ENCODE measurements around the gene FAM118A. TPM values are rescaled to one million over a fixed set of nuclear protein-coding genes. Genes with fewer than 3 reads are reported as not detected.

The FAM118A gene
- total and polyA plus RNA-seq, 2 of the 8 experiments (the other 6 are each of a cell fraction or from before 2014, with no cell fraction given) = 8.5 to 18.6 TPM

DNA sequence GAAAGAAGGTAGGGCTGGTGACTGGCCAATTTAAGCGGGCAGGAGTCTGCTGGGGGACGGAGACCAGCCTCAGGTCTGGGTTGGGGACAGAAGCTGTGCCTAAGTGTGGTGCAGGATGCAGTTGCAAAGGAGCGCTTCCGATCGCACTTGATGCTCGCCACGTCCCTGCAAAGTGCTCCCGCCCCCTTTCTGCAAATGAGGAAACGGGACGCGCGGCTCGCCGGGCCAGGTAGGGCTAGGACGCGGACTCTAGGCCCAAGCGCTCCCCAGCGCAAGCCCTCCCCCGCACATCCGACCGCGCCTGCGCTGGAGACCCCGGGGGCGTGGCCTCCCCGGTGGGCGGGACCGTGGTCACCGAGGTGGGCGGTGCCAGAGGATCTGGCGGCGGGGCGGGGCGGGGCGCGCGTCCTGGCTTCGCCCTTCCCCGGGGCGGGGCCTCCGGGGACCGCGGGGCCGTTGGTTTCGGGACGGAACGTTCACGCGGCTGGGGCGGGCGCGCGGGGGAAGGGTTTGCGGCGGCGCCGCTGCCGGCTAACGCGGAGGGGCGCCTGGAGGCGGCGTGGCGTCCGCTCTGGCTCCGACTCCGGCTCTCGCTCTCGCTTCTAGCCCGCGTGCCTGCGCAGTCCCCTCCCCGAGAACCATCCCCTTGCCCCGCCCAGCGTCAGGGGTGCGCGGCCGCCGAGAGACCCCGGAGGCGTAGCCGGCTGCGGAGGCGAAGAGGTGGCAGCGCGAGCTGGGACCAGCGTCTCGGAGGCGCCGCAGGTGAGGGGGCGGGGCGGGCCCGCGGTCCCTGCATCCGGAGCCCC lies at the start of gene FAM118A (continued):
- TF ChIP-seq SIX5 (IDR thresholded peaks at IDR 0.05; ENCODE audit: low read depth, low read length) (no peak), TBP (IDR thresholded peaks at IDR 0.05; ENCODE audit: low read depth, low read length) (peak; percentile 64; the same call in 1 of the 2 replicates), SP4 (IDR thresholded peaks at IDR 0.05; ENCODE audit: low read length) (peak; percentile 60; the same call in 1 of the 2 replicates), TAF7 (optimal IDR thresholded peaks at IDR 0.05; ENCODE audit: borderline replicate concordance, low read depth, low read length) (peak; percentile 24), EGR1 (IDR thresholded peaks at IDR 0.05; ENCODE audit: borderline replicate concordance, low read depth, low read length) (peak; percentile 96), CBX8 (IDR thresholded peaks at IDR 0.05; ENCODE audit: borderline replicate concordance, low read depth, low read length) (no peak), RBBP5 (IDR thresholded peaks at IDR 0.05; ENCODE audit: borderline replicate concordance, low read depth, low read length) (peak; percentile 74; the same call in 1 of the 2 replicates), POLR2A (IDR thresholded peaks at IDR 0.05; ENCODE audit: control extremely low read depth in 1 of 2, low read depth in 2 of 2, low read length in 2 of 2) (peak; percentile 72 to 81), RAD21 (IDR thresholded peaks at IDR 0.05 in 1 of 2, conservative IDR thresholded peaks at IDR 0.05 in 1 of 2; ENCODE audit: low read depth in 2 of 2, low read length in 2 of 2) (peak in 1 of 2 experiments; percentile 0; a peak in 1 of 4 replicates), CBX5 (IDR thresholded peaks at IDR 0.05; ENCODE audit: low read depth, low read length) (no peak)
- TF ChIP-seq, protein P1, sequence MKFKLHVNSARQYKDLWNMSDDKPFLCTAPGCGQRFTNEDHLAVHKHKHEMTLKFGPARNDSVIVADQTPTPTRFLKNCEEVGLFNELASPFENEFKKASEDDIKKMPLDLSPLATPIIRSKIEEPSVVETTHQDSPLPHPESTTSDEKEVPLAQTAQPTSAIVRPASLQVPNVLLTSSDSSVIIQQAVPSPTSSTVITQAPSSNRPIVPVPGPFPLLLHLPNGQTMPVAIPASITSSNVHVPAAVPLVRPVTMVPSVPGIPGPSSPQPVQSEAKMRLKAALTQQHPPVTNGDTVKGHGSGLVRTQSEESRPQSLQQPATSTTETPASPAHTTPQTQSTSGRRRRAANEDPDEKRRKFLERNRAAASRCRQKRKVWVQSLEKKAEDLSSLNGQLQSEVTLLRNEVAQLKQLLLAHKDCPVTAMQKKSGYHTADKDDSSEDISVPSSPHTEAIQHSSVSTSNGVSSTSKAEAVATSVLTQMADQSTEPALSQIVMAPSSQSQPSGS (IDR thresholded peaks at IDR 0.05; ENCODE audit: low read length) = 0 out of 2 replicates have a peak, but pooled peaks have one; percentile 35
